OCI-LY3 (cell line): ENCODE results near the gene G6PD.
"Not testable (repeated sequence)": the region's sequence is repeated elsewhere in the genome, so short reads cannot be mapped to it uniquely, and the experiment has no call there.

Experiments
- CTCF ChIP-seq: fragments of 200-600, 300-600 bp; sonication (generic); IDR thresholded peaks from 2 replicates; pipeline ENCODE4 v1.5.1; 2014; ENCODE audit warnings: antibody characterized with exemption, low read length, low read depth
- EZH2phosphoT487 ChIP-seq: fragments of 200-600 bp; shearing (Covaris generic); IDR thresholded peaks from 2 replicates; pipeline ENCODE4 v1.6.1; 2018; ENCODE audit warnings: antibody characterized with exemption, mixed run types, low read depth

DNA sequence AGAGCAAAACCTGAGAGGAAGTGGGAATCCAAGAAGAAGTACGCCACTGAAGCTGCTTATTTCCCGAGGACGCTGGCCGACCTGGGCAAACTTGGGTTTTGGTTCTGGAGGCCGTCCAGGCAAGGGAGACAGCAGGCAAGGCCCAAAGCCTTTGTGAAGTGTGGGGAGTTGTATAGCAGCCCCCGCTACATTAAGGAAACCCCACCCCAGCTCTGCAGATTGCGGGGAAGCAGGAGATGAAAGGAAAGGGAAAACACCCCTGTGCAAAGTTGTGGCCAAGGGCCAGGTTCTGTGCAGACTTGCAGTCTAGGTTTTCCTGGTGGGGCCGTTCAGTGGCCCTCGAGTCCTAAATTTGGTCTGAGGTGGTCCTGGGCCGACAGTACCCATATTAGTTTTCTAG, 26.4 kb upstream of the G6PD start:
- not testable (repeated sequence) for TF ChIP-seq CTCF, EZH2phosphoT487
